HG02610 (cell line): ENCODE results near the gene DNAH10.
"Not testable (repeated sequence)": the region's sequence is repeated elsewhere in the genome, so short reads cannot be mapped to it uniquely, and the experiment has no call there.

Experiments used
- ATAC-seq: cut with Tn5 transposase; IDR thresholded peaks from one replicate; pipeline ENCODE4 v1.9.1; 2021; ENCODE audit warnings: mild to moderate bottlenecking, moderate library complexity; ENCODE audit not compliant: unreplicated experiment

Gene DNAH10

GRCh38 chr12:123748161-123748560 is 13.9 kb upstream of the DNAH10 start:
- no peak for ATAC-seq

- ATAC-seq = no peak
Measured at GRCh38 chr12:123748661-123749060, 13.4 kb upstream of the DNAH10 start.

- no peak for ATAC-seq
Measured at GRCh38 chr12:123749355-123749754, 12.7 kb upstream of the DNAH10 start.

GRCh38 chr12:123750159-123750656 is 11.9 kb upstream of the DNAH10 start:
- no peak for ATAC-seq

- ATAC-seq = no peak
Measured at GRCh38 chr12:123752046-123752445, 10.1 kb upstream of the DNAH10 start.

- no peak for ATAC-seq
Measured at GRCh38 chr12:123754041-123754772, 7.9 kb upstream of the DNAH10 start.

GRCh38 chr12:123757561-123757960 is 4.5 kb upstream of the DNAH10 start:
- no peak for ATAC-seq

GRCh38 chr12:123760267-123760938 is 1.7 kb upstream of the DNAH10 start:
- ATAC-seq = no peak

- no peak for ATAC-seq
Measured at GRCh38 chr12:123762715-123763052, 583 bp downstream of the DNAH10 start.

- no peak for ATAC-seq
Measured at GRCh38 chr12:123763093-123763492, 992 bp downstream of the DNAH10 start.

- no peak for ATAC-seq
Measured at GRCh38 chr12:123764109-123764508, 2.0 kb downstream of the DNAH10 start.

- no peak for ATAC-seq
Measured at GRCh38 chr12:123765504-123766035, 3.5 kb downstream of the DNAH10 start.

GRCh38 chr12:123767613-123768012 is 5.5 kb downstream of the DNAH10 start:
- ATAC-seq = peak; percentile 89

- no peak for ATAC-seq
Measured at GRCh38 chr12:123771261-123771660, 9.2 kb downstream of the DNAH10 start.

GRCh38 chr12:123772074-123772473 is 10.0 kb downstream of the DNAH10 start:
- ATAC-seq = no peak

GRCh38 chr12:123773375-123773774 is 11.3 kb downstream of the DNAH10 start:
- ATAC-seq = no peak

GRCh38 chr12:123779551-123779950 is 17.4 kb downstream of the DNAH10 start:
- no peak for ATAC-seq

- no peak for ATAC-seq
Measured at GRCh38 chr12:123782997-123783792, 21.1 kb downstream of the DNAH10 start.

- no peak for ATAC-seq
Measured at GRCh38 chr12:123787466-123787865, 25.4 kb downstream of the DNAH10 start.

GRCh38 chr12:123788541-123788940 is 26.4 kb downstream of the DNAH10 start:
- ATAC-seq = no peak

- ATAC-seq = not testable (repeated sequence)
Measured at GRCh38 chr12:123789422-123789821, 27.3 kb downstream of the DNAH10 start.
